Lower leg skin (tissue), 4 donors: ENCODE data around the gene ANO2. TPM values are rescaled to one million over a fixed set of nuclear protein-coding genes. Genes with fewer than 3 reads are reported as not detected.

Experiments used
- DNase-seq, 2 donors: peaks; one replicate each; pipeline ENCODE4 v3.0.0-alpha.2; 2019; ENCODE audit warnings: low spot score in 2 of 2
- H3K4me3 ChIP-seq: fragments of 200-600 bp; sonication (generic); 2 replicates; pipeline ENCODE4 v1.5.1; 2017; ENCODE audit warnings: mild to moderate bottlenecking, low read depth; ENCODE audit not compliant: poor library complexity, severe bottlenecking
- POLR2A ChIP-seq, 2 donors: fragments of 450-650 bp; IDR thresholded peaks; one replicate each; pipeline ENCODE4 v1.6.1; 2016 to 2017; ENCODE audit warnings: antibody characterized with exemption in 2 of 2, mild to moderate bottlenecking in 1 of 2, moderate library complexity in 1 of 2
- WGBS, 2 donors: methylation state at CpG; one replicate each; pipeline ENCODE4 v1.1.5; 2018; 5-methylcytosine and 5-hydroxymethylcytosine counted together
- intact Hi-C: fragments of 100-400 bp; cut with DNase I; formaldehyde crosslinking; loops from one replicate; pipeline ENCODE4 v1.15.0; 2023; ENCODE audit warnings: low total_unique reads
- total RNA-seq, 4 donors: library from RNA; depleted of rRNA; stranded (reverse); fragments of >200 nt; gene quantifications; one replicate each; pipeline ENCODE4 v1.1.0, GENCODE V29; 2016
- TF ChIP-seq, protein P1 (sequence below), 3 donors: fragments of 450-650 bp; IDR thresholded peaks; one replicate each; pipeline ENCODE4 v1.5.1; 2016; ENCODE audit warnings: antibody characterized with exemption in 3 of 3, mild to moderate bottlenecking in 3 of 3, moderate library complexity in 2 of 3

The ANO2 gene
- total RNA-seq, 4 donors from 2014 or later: 0.76 to 2.6 (median 1.8) TPM

DNA sequence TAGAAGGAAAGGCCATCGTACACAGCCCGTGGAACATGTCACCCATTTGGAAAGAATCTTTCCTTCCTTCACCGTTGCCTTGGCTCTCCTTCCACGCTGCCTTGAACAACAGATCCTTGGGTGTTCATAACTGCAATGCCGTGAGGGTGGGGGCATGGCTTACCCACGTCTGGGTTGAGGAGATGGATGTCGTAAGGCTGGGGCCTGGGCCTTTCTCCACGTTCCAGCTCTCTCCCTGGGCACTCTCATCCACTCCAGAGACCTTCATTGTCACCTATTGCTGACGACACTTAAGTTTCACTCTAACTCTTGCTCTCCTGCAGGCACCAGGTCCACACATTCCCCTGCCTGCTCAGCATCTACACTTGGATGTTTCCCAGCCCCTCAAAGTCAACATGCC is 19.4 kb downstream of the ANO2 start:
- no peak for TF ChIP-seq POLR2A (IDR thresholded peaks at IDR 0.05)
- TF ChIP-seq, protein P1, sequence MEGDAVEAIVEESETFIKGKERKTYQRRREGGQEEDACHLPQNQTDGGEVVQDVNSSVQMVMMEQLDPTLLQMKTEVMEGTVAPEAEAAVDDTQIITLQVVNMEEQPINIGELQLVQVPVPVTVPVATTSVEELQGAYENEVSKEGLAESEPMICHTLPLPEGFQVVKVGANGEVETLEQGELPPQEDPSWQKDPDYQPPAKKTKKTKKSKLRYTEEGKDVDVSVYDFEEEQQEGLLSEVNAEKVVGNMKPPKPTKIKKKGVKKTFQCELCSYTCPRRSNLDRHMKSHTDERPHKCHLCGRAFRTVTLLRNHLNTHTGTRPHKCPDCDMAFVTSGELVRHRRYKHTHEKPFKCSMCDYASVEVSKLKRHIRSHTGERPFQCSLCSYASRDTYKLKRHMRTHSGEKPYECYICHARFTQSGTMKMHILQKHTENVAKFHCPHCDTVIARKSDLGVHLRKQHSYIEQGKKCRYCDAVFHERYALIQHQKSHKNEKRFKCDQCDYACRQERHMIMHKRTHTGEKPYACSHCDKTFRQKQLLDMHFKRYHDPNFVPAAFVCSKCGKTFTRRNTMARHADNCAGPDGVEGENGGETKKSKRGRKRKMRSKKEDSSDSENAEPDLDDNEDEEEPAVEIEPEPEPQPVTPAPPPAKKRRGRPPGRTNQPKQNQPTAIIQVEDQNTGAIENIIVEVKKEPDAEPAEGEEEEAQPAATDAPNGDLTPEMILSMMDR (IDR thresholded peaks at IDR 0.05): no peak
- WGBS, 2 donors: 85 to 87% methylated on average over 9 of the region's 9 CpGs
- intact Hi-C loops: no loop called here
- no peak overlapping the region for H3K4me3 ChIP-seq
- no peak for DNase-seq

- intact Hi-C loops: no loop called here
- DNase-seq: no peak
- TF ChIP-seq, protein P1 (IDR thresholded peaks at IDR 0.05): no peak
- no peak for TF ChIP-seq POLR2A (IDR thresholded peaks at IDR 0.05)
- H3K4me3 ChIP-seq: no peak overlapping the region
- 67 to 74% methylated on average over 7 of the region's 7 CpGs for WGBS, 2 donors
Measured at GRCh38 chr12:5924342-5924741, 20.7 kb downstream of the ANO2 start.

DNA sequence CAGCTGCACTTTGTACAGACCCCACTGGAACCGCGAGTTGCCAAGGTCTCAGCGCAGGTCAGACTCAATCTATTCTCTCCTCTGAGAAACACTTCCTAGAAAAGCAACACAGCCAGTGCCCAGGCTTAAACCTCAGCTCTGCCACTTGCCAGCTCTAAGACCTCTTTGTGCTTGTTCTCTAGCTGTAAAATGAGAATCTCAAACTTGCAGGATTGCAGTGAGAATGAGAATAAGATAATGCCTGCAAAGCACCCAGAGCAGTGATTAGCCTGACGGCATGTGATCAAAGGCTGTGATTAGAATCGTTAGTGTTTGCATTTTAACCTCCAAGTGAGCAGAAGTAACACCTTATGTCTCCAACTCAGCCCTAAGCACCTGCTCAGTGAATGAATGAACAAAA is 21.3 kb downstream of the ANO2 start:
- intact Hi-C loops: no loop called here
- no peak for TF ChIP-seq POLR2A (IDR thresholded peaks at IDR 0.05)
- TF ChIP-seq, protein P1 (IDR thresholded peaks at IDR 0.05): no peak
- 70 to 73% methylated on average over 5 of the region's 5 CpGs for WGBS, 2 donors
- no peak for DNase-seq
- H3K4me3 ChIP-seq: no peak overlapping the region

DNA sequence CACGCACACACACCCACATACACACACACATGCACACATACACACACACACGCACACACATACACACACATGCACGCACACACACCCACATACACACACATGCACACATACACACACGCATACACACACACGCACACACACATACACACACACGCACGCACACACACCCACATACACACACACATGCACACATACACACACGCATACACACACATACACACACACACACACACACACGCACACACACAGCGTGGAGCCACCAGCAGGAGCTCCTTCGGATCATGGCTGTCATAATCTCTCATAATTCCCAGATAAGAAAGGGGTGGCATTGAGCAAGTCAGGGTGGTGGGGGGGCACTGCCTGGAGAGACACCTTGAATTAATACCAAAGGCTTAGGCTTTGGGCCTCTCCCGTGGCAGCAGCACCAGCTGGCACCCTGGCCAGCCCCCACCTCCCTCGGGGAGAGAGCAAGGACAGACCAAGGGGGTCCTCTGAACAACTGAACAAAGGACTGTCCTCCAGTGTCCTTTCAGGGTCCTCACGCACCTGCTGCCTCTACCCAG is 21.9 kb downstream of the ANO2 start:
- TF ChIP-seq, protein P1 (IDR thresholded peaks at IDR 0.05): no peak
- no peak for TF ChIP-seq POLR2A (IDR thresholded peaks at IDR 0.05)
- intact Hi-C loops: no loop called here
- no peak overlapping the region for H3K4me3 ChIP-seq
- DNase-seq: no peak
- WGBS, 2 donors: 64 to 71% methylated on average over 11 to 14 of the region's 14 CpGs

DNA sequence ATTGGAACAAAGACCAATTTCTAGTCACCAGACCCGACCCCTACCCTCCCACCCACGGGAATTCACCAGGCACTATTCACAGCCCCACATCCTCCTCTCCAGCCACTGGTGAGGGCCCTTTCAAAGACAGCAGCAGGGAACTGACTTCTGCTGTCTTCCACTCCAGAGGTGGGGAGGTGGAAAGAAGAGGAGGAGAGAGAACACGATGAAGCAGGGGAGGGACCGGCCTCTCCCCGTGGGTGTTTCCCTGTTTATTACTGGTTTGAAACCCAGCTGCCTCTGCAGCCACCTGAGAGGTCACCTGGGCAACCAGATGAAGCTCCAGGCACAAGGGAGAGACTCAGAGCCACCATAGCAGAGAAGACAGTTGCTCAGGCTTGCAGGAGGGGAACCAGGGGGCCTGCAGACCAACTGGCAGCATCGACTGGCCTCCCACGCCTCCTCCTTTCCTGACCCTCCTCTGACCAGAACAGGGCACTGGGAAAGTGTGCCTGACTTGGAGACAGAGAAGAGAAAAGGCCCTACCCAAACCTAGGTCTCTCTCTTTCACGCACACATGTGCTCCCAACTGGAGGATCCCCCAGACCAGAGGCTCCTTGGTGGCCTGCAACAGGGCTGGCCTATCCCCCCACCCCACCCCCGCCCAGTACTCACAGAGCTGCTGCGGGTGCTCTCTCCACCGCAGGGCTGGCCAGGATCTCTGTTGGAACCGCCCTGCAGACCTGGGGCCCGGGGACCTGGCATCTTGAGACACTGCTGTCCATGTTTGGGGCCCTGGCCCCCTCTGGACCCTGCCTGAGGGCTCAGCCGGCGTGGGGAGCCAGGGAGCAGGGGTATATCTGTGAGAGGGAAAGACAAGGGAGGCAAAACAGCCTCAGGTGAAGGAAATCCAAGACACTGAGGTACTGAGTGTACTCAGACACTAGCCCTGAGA is 22.8 kb downstream of the ANO2 start:
- no peak for DNase-seq
- intact Hi-C loops: no loop called here
- TF ChIP-seq POLR2A (IDR thresholded peaks at IDR 0.05): no peak
- TF ChIP-seq, protein P1 (IDR thresholded peaks at IDR 0.05): no peak
- H3K4me3 ChIP-seq: no peak overlapping the region
- WGBS, 2 donors: 68 to 73% methylated on average over 12 to 15 of the region's 15 CpGs
